Measurements from ENCODE around the gene MOB2. TPM values are rescaled to one million over a fixed set of nuclear protein-coding genes. Genes with fewer than 3 reads are reported as not detected.

MOB2 gene
- total and polyA plus RNA-seq, 2 of the 13 experiments (the other 11 are each of a cell fraction or from before 2014, with no cell fraction given), result 21.8 to 27.7 TPM

GRCh38 chr11:1450949-1451710, 35.4 kb downstream of the MOB2 start (continued):
- TF ChIP-seq, protein P1, sequence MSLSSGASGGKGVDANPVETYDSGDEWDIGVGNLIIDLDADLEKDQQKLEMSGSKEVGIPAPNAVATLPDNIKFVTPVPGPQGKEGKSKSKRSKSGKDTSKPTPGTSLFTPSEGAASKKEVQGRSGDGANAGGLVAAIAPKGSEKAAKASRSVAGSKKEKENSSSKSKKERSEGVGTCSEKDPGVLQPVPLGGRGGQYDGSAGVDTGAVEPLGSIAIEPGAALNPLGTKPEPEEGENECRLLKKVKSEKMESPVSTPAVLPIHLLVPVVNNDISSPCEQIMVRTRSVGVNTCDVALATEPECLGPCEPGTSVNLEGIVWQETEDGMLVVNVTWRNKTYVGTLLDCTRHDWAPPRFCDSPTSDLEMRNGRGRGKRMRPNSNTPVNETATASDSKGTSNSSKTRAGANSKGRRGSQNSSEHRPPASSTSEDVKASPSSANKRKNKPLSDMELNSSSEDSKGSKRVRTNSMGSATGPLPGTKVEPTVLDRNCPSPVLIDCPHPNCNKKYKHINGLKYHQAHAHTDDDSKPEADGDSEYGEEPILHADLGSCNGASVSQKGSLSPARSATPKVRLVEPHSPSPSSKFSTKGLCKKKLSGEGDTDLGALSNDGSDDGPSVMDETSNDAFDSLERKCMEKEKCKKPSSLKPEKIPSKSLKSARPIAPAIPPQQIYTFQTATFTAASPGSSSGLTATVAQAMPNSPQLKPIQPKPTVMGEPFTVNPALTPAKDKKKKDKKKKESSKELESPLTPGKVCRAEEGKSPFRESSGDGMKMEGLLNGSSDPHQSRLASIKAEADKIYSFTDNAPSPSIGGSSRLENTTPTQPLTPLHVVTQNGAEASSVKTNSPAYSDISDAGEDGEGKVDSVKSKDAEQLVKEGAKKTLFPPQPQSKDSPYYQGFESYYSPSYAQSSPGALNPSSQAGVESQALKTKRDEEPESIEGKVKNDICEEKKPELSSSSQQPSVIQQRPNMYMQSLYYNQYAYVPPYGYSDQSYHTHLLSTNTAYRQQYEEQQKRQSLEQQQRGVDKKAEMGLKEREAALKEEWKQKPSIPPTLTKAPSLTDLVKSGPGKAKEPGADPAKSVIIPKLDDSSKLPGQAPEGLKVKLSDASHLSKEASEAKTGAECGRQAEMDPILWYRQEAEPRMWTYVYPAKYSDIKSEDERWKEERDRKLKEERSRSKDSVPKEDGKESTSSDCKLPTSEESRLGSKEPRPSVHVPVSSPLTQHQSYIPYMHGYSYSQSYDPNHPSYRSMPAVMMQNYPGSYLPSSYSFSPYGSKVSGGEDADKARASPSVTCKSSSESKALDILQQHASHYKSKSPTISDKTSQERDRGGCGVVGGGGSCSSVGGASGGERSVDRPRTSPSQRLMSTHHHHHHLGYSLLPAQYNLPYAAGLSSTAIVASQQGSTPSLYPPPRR (CRISPR knock-in tag; IDR thresholded peaks at IDR 0.05; ENCODE audit: borderline replicate concordance), result no peak
- TF ChIP-seq, protein P2, sequence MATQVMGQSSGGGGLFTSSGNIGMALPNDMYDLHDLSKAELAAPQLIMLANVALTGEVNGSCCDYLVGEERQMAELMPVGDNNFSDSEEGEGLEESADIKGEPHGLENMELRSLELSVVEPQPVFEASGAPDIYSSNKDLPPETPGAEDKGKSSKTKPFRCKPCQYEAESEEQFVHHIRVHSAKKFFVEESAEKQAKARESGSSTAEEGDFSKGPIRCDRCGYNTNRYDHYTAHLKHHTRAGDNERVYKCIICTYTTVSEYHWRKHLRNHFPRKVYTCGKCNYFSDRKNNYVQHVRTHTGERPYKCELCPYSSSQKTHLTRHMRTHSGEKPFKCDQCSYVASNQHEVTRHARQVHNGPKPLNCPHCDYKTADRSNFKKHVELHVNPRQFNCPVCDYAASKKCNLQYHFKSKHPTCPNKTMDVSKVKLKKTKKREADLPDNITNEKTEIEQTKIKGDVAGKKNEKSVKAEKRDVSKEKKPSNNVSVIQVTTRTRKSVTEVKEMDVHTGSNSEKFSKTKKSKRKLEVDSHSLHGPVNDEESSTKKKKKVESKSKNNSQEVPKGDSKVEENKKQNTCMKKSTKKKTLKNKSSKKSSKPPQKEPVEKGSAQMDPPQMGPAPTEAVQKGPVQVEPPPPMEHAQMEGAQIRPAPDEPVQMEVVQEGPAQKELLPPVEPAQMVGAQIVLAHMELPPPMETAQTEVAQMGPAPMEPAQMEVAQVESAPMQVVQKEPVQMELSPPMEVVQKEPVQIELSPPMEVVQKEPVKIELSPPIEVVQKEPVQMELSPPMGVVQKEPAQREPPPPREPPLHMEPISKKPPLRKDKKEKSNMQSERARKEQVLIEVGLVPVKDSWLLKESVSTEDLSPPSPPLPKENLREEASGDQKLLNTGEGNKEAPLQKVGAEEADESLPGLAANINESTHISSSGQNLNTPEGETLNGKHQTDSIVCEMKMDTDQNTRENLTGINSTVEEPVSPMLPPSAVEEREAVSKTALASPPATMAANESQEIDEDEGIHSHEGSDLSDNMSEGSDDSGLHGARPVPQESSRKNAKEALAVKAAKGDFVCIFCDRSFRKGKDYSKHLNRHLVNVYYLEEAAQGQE (IDR thresholded peaks at IDR 0.05; ENCODE audit: borderline replicate concordance in 1 of 2, low read depth in 1 of 2, low read length in 2 of 2), result peak; percentile 80 to 93
- 0 out of 2 replicates have a peak, but pooled peaks have one; percentile 71 for TF ChIP-seq EHMT2 (IDR thresholded peaks at IDR 0.05; ENCODE audit: borderline replicate concordance, low read depth, low read length)
